HepG2 (cell line): ENCODE results near the gene SEZ6. TPM values are rescaled to one million over a fixed set of nuclear protein-coding genes. Genes with fewer than 3 reads are reported as not detected.

Source experiments
- ATRX ChIP-seq: sonication (generic); formaldehyde crosslinking; IDR thresholded peaks from 2 replicates; pipeline ENCODE4 v1.4.0; 2020; ENCODE audit warnings: missing genetic modification reagents, borderline replicate concordance
- CC2D1A ChIP-seq: sonication (generic); formaldehyde crosslinking; IDR thresholded peaks from 2 replicates; pipeline ENCODE4 v1.8.1; 2023; ENCODE audit warnings: mild to moderate bottlenecking, missing genetic modification reagents
- CHD4 ChIP-seq: fragments of 200-600 bp; sonication (generic); IDR thresholded peaks from 2 replicates; pipeline ENCODE4 v1.7.0; 2017; ENCODE audit warnings: mild to moderate bottlenecking, low read length, borderline replicate concordance
- CREM ChIP-seq, 2 experiments: sonication (generic) in 1 of 2; formaldehyde crosslinking in 1 of 2; IDR thresholded peaks; 2 replicates each; pipeline versions ENCODE4 v1.4.0 to v1.6.1; 2016 to 2020; ENCODE audit warnings: antibody characterized with exemption in 1 of 2, mild to moderate bottlenecking in 1 of 2, missing genetic modification reagents in 1 of 2
- EED ChIP-seq: sonication (generic); formaldehyde crosslinking; IDR thresholded peaks from 2 replicates; pipeline ENCODE4 v1.5.0; 2020; ENCODE audit warnings: mild to moderate bottlenecking, missing genetic modification reagents
- EP300 ChIP-seq, 3 experiments: sonication (generic) in 1 of 3; formaldehyde crosslinking in 1 of 3; IDR thresholded peaks; 2 replicates each; pipeline versions ENCODE4 v1.5.1 to v1.6.1; 2011 to 2020; ENCODE audit warnings: low read depth in 2 of 3, low read length in 2 of 3, borderline replicate concordance in 1 of 3, improper control_type of control experiment in 1 of 3, mild to moderate bottlenecking in 1 of 3, missing genetic modification reagents in 1 of 3, moderate library complexity in 1 of 3
- HINFP ChIP-seq: sonication (generic); formaldehyde crosslinking; IDR thresholded peaks from 2 replicates; pipeline ENCODE4 v1.4.0; 2020; ENCODE audit warnings: low read depth, mild to moderate bottlenecking, missing genetic modification reagents
- MTF2 ChIP-seq: sonication (generic); formaldehyde crosslinking; IDR thresholded peaks from 2 replicates; pipeline ENCODE4 v1.5.0; 2020; ENCODE audit warnings: missing genetic modification reagents, borderline replicate concordance
- POLR2AphosphoS2 ChIP-seq: IDR thresholded peaks from 2 replicates; pipeline ENCODE4 v1.6.1; 2011; ENCODE audit warnings: low read depth, low read length, improper control_type of control experiment
- RBM22 ChIP-seq: fragments of 200-400 bp; formaldehyde crosslinking; optimal IDR thresholded peaks from 2 replicates; pipeline ENCODE3; 2017; ENCODE audit warnings: mild to moderate bottlenecking, low read length, moderate library complexity
- RELA ChIP-seq: sonication (generic); formaldehyde crosslinking; IDR thresholded peaks from 2 replicates; pipeline ENCODE4 v1.4.0; 2020; ENCODE audit warnings: missing genetic modification reagents
- SMARCE1 ChIP-seq: fragments of 450-650 bp; IDR thresholded peaks from 2 replicates; pipeline ENCODE4 v1.6.1; 2017; ENCODE audit warnings: borderline replicate concordance
- SP140L ChIP-seq: sonication (generic); formaldehyde crosslinking; IDR thresholded peaks from 2 replicates; pipeline ENCODE4 v1.4.0; 2020; ENCODE audit warnings: missing genetic modification reagents, borderline replicate concordance
- ZNF577 ChIP-seq: sonication (generic); formaldehyde crosslinking; IDR thresholded peaks from 2 replicates; pipeline ENCODE4 v1.4.0; 2020; ENCODE audit warnings: mild to moderate bottlenecking, low read depth, missing genetic modification reagents, borderline replicate concordance
- polyA plus RNA-seq, 8 experiments: library from polyadenylated mRNA; depleted of rRNA in 3 of 8; stranded (reverse) in 7 of 8; unstranded in 1 of 8; fragments of >200 nt; fragmentation: Illumina TruSeq in 4 of 8; extraction: Trizol in 4 of 8; gene quantifications; 2 replicates each; pipeline versions ENCODE4 v1.2.1 to v1.2.3, GENCODE V29; 2011 to 2016; ENCODE audit warnings: low read depth in 4 of 8, missing spikeins in 1 of 8, mixed read lengths in 1 of 8; ENCODE audit not compliant: insufficient read depth in 1 of 8
- total RNA-seq, 5 experiments: library from RNA; depleted of rRNA; stranded (reverse); fragments of >200 nt; fragmentation: Illumina TruSeq; extraction: Trizol; gene quantifications; 2 replicates each; pipeline ENCODE4 v1.2.3, GENCODE V29; 2016; ENCODE audit warnings: low read depth in 1 of 5
- TF ChIP-seq, protein P1 (sequence below): sonication (generic); formaldehyde crosslinking; IDR thresholded peaks from 2 replicates; pipeline ENCODE4 v1.4.0; 2020; ENCODE audit warnings: missing genetic modification reagents, borderline replicate concordance
- TF ChIP-seq, protein P2 (sequence below): sonication (generic); formaldehyde crosslinking; IDR thresholded peaks from 2 replicates; pipeline ENCODE4 v1.5.1; 2020; ENCODE audit warnings: mild to moderate bottlenecking, missing genetic modification reagents, borderline replicate concordance

The SEZ6 gene
- total and polyA plus RNA-seq, 2 of the 13 experiments (the other 11 are each of a cell fraction or from before 2014, with no cell fraction given): not detected

GRCh38 chr17:28951991-28952975, 53.5 kb downstream of the SEZ6 start (continued):
- TF ChIP-seq EP300 (IDR thresholded peaks at IDR 0.05; ENCODE audit: low read depth in 2 of 2, low read length in 2 of 2) (peak in 1 of 2 experiments; percentile 33; a peak in 1 of 4 replicates), EP300 (CRISPR knock-in tag; IDR thresholded peaks at IDR 0.05; ENCODE audit: borderline replicate concordance) (no peak), HINFP (CRISPR knock-in tag) (0 out of 2 replicates have a peak, but pooled peaks have one; percentile 30), CREM (IDR thresholded peaks at IDR 0.05) (peak; percentile 100), CREM (CRISPR knock-in tag; IDR thresholded peaks at IDR 0.05) (no peak), SMARCE1 (no peak), CC2D1A (CRISPR knock-in tag) (no peak), RELA (CRISPR knock-in tag) (no peak), ZNF577 (CRISPR knock-in tag) (no peak), EED (CRISPR knock-in tag) (no peak), RBM22 (peak; percentile 76), SP140L (CRISPR knock-in tag) (no peak), ATRX (CRISPR knock-in tag) (no peak), MTF2 (CRISPR knock-in tag) (no peak), CHD4 (peak; percentile 59; the same call in 1 of the 2 replicates), POLR2AphosphoS2 (no peak)
- TF ChIP-seq, protein P1, sequence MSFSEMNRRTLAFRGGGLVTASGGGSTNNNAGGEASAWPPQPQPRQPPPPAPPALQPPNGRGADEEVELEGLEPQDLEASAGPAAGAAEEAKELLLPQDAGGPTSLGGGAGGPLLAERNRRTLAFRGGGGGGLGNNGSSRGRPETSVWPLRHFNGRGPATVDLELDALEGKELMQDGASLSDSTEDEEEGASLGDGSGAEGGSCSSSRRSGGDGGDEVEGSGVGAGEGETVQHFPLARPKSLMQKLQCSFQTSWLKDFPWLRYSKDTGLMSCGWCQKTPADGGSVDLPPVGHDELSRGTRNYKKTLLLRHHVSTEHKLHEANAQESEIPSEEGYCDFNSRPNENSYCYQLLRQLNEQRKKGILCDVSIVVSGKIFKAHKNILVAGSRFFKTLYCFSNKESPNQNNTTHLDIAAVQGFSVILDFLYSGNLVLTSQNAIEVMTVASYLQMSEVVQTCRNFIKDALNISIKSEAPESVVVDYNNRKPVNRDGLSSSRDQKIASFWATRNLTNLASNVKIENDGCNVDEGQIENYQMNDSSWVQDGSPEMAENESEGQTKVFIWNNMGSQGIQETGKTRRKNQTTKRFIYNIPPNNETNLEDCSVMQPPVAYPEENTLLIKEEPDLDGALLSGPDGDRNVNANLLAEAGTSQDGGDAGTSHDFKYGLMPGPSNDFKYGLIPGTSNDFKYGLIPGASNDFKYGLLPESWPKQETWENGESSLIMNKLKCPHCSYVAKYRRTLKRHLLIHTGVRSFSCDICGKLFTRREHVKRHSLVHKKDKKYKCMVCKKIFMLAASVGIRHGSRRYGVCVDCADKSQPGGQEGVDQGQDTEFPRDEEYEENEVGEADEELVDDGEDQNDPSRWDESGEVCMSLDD: no peak
- TF ChIP-seq, protein P2, sequence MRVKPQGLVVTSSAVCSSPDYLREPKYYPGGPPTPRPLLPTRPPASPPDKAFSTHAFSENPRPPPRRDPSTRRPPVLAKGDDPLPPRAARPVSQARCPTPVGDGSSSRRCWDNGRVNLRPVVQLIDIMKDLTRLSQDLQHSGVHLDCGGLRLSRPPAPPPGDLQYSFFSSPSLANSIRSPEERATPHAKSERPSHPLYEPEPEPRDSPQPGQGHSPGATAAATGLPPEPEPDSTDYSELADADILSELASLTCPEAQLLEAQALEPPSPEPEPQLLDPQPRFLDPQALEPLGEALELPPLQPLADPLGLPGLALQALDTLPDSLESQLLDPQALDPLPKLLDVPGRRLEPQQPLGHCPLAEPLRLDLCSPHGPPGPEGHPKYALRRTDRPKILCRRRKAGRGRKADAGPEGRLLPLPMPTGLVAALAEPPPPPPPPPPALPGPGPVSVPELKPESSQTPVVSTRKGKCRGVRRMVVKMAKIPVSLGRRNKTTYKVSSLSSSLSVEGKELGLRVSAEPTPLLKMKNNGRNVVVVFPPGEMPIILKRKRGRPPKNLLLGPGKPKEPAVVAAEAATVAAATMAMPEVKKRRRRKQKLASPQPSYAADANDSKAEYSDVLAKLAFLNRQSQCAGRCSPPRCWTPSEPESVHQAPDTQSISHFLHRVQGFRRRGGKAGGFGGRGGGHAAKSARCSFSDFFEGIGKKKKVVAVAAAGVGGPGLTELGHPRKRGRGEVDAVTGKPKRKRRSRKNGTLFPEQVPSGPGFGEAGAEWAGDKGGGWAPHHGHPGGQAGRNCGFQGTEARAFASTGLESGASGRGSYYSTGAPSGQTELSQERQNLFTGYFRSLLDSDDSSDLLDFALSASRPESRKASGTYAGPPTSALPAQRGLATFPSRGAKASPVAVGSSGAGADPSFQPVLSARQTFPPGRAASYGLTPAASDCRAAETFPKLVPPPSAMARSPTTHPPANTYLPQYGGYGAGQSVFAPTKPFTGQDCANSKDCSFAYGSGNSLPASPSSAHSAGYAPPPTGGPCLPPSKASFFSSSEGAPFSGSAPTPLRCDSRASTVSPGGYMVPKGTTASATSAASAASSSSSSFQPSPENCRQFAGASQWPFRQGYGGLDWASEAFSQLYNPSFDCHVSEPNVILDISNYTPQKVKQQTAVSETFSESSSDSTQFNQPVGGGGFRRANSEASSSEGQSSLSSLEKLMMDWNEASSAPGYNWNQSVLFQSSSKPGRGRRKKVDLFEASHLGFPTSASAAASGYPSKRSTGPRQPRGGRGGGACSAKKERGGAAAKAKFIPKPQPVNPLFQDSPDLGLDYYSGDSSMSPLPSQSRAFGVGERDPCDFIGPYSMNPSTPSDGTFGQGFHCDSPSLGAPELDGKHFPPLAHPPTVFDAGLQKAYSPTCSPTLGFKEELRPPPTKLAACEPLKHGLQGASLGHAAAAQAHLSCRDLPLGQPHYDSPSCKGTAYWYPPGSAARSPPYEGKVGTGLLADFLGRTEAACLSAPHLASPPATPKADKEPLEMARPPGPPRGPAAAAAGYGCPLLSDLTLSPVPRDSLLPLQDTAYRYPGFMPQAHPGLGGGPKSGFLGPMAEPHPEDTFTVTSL: no peak
